K562 (cell line): ENCODE measurements around the gene SUMO3. TPM values are rescaled to one million over a fixed set of nuclear protein-coding genes. Genes with fewer than 3 reads are reported as not detected.

Experiments used
- BACH1 ChIP-seq: fragments of 200-800 bp; sonication (Bioruptor generic); IDR thresholded peaks from 2 replicates; pipeline ENCODE4 v1.6.1; 2016; ENCODE audit warnings: missing genetic modification characterization, missing compliant biosample characterization
- CSDE1 ChIP-seq, 2 experiments: fragments of 450-650 bp; IDR thresholded peaks; 2 replicates each; pipeline ENCODE4 v1.6.1; 2016; ENCODE audit warnings: mild to moderate bottlenecking in 1 of 2
- KDM2B ChIP-seq: fragments of 250-450 bp; sonication (Bioruptor Pico); IDR thresholded peaks from 2 replicates; pipeline ENCODE4 v1.8.0; 2021; ENCODE audit warnings: mild to moderate bottlenecking, moderate library complexity
- L3MBTL2 ChIP-seq: fragments of 450-650 bp; IDR thresholded peaks from 2 replicates; pipeline ENCODE4 v1.6.1; 2016; ENCODE audit warnings: mild to moderate bottlenecking, moderate library complexity
- PHF20 ChIP-seq: fragments of 450-650 bp; IDR thresholded peaks from 2 replicates; pipeline ENCODE4 v1.6.1; 2018; ENCODE audit not compliant: partially characterized antibody
- SPI1 ChIP-seq: IDR thresholded peaks from 2 replicates; pipeline ENCODE4 v1.6.1; 2011; ENCODE audit warnings: low read depth, low read length, control low read depth, borderline replicate concordance
- TCF7 ChIP-seq: sonication (generic); IDR thresholded peaks from 2 replicates; pipeline ENCODE4 v1.6.1; 2016; ENCODE audit warnings: antibody characterized with exemption, borderline replicate concordance
- TGIF2 ChIP-seq: sonication (generic); formaldehyde crosslinking; IDR thresholded peaks from 2 replicates; pipeline ENCODE4 v1.8.1; 2022; ENCODE audit warnings: mild to moderate bottlenecking, missing genetic modification reagents, moderate library complexity
- ZNF75A ChIP-seq: fragments of 450-650 bp; formaldehyde crosslinking; IDR thresholded peaks from 2 replicates; pipeline ENCODE4 v1.4.0; 2020; ENCODE audit warnings: mild to moderate bottlenecking
- ZNF778 ChIP-seq: fragments of 450-650 bp; formaldehyde crosslinking; IDR thresholded peaks from 2 replicates; pipeline ENCODE4 v1.4.0; 2020; ENCODE audit warnings: mild to moderate bottlenecking, moderate library complexity
- polyA plus RNA-seq, 8 experiments: library from polyadenylated mRNA; depleted of rRNA in 4 of 8; stranded (reverse) in 5 of 8; unstranded in 3 of 8; fragments of >200 nt; fragmentation: Nextera tagmentation in 2 of 8; fragmentation: Illumina TruSeq in 1 of 8; extraction: Ambion mirVana in 2 of 8; extraction: Trizol in 1 of 8; gene quantifications; 2 replicates each; pipeline versions ENCODE4 v1.2.1 to v1.2.3, GENCODE V29; 2011 to 2014; ENCODE audit warnings: inconsistent platforms in 1 of 8, missing spikeins in 1 of 8
- total RNA-seq, 7 experiments: library from RNA; depleted of rRNA in 6 of 7; stranded (reverse); fragments of >200 nt in 6 of 7; fragmentation: Illumina TruSeq in 2 of 7; extraction: Trizol in 2 of 7; gene quantifications; 2 replicates each; pipeline versions ENCODE4 v1.2.1 to v1.2.3, GENCODE V29; 2011 to 2021; ENCODE audit warnings: low replicate concordance in 1 of 7
- TF ChIP-seq, protein P1 (sequence below): sonication (generic); formaldehyde crosslinking; IDR thresholded peaks from 2 replicates; pipeline ENCODE4 v1.8.0; 2022; ENCODE audit warnings: mild to moderate bottlenecking, missing genetic modification reagents
- TF ChIP-seq, protein P2 (sequence below): fragments of 250-450 bp; sonication (Bioruptor Pico); IDR thresholded peaks from 2 replicates; pipeline ENCODE4 v1.4.0; 2020; ENCODE audit warnings: borderline replicate concordance
- TF ChIP-seq, protein P3 (sequence below): fragments of 150-350 bp; conservative IDR thresholded peaks from 2 replicates; pipeline ENCODE4 v1.6.1; 2014; ENCODE audit warnings: low read length
- TF ChIP-seq, protein P4 (sequence below): fragments of 450-650 bp; IDR thresholded peaks from 2 replicates; pipeline ENCODE4 v1.6.1; 2018; ENCODE audit warnings: mild to moderate bottlenecking, low read depth; ENCODE audit not compliant: partially characterized antibody
- TF ChIP-seq, protein P5 (sequence below): fragments of 250-450 bp; sonication (Bioruptor Pico); IDR thresholded peaks from 2 replicates; pipeline ENCODE4 v1.8.0; 2022; ENCODE audit warnings: inconsistent platforms
- TF ChIP-seq, protein P6 (sequence below): fragments of 450-650 bp; IDR thresholded peaks from 2 replicates; pipeline ENCODE4 v1.6.1; 2016; ENCODE audit warnings: missing biosample characterization, missing genetic modification characterization
- TF ChIP-seq, protein P7 (sequence below): sonication (generic); formaldehyde crosslinking; IDR thresholded peaks from 2 replicates; pipeline ENCODE4 v1.8.0; 2023; ENCODE audit warnings: mild to moderate bottlenecking, missing genetic modification reagents

Gene SUMO3
- total and polyA plus RNA-seq, 9 of the 15 experiments (the other 6 are each of a cell fraction or from before 2014, with no cell fraction given) = 13.9 to 143 (median 113) TPM

DNA sequence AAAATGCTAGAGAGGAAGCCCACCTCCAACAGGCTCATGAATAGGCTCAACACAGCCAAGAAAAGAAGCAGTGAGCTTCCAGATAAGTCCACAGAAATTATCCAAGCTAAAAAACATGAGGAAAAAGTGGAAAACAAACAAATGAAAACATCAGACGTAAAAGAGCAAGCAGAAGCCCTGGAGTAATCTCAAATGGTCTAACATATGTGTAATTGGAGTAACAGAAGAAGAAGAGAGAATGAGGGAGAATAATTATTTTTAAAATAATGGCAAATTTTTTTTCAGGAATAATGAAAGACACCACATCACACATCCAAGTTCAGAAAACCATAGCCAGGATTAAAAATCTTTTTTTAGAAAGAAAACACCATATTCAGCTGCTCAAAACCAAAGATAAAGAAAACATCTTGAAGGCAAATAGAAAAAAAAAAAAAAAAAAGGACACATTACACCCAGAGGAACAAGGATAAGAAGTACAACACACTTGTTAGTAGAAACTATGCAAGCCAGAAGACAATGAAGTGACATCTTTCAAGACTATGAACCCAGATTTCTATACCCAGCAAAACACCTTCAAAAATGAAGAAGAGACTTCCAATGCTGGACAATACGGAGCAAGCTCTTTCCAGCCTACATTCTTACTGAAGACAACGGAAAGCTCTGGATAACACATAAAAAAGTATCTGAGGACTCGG, 10.6 kb upstream of the SUMO3 start (continued):
- TF ChIP-seq, protein P1, sequence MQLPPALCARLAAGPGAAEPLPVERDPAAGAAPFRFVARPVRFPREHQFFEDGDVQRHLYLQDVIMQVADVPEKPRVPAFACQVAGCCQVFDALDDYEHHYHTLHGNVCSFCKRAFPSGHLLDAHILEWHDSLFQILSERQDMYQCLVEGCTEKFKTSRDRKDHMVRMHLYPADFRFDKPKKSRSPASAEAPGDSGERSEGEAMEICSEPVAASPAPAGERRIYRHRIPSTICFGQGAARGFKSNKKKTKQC = no peak
- no peak for TF ChIP-seq TCF7
- TF ChIP-seq SPI1 = no peak
- TF ChIP-seq KDM2B (CRISPR knock-in tag) = no peak
- TF ChIP-seq CSDE1 (IDR thresholded peaks at IDR 0.05) = no peak
- TF ChIP-seq ZNF778 (CRISPR knock-in tag) = no peak
- no peak for TF ChIP-seq PHF20
- no peak for TF ChIP-seq TGIF2 (CRISPR knock-in tag)
- TF ChIP-seq, protein P2, sequence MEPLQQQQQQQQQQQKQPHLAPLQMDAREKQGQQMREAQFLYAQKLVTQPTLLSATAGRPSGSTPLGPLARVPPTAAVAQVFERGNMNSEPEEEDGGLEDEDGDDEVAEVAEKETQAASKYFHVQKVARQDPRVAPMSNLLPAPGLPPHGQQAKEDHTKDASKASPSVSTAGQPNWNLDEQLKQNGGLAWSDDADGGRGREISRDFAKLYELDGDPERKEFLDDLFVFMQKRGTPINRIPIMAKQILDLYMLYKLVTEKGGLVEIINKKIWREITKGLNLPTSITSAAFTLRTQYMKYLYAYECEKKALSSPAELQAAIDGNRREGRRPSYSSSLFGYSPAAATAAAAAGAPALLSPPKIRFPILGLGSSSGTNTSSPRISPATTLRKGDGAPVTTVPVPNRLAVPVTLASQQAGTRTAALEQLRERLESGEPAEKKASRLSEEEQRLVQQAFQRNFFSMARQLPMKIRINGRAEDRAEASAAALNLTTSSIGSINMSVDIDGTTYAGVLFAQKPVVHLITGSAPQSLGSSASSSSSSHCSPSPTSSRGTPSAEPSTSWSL (CRISPR knock-in tag) = no peak
- no peak for TF ChIP-seq BACH1 (tag)
- TF ChIP-seq L3MBTL2 = no peak
- TF ChIP-seq, protein P3, sequence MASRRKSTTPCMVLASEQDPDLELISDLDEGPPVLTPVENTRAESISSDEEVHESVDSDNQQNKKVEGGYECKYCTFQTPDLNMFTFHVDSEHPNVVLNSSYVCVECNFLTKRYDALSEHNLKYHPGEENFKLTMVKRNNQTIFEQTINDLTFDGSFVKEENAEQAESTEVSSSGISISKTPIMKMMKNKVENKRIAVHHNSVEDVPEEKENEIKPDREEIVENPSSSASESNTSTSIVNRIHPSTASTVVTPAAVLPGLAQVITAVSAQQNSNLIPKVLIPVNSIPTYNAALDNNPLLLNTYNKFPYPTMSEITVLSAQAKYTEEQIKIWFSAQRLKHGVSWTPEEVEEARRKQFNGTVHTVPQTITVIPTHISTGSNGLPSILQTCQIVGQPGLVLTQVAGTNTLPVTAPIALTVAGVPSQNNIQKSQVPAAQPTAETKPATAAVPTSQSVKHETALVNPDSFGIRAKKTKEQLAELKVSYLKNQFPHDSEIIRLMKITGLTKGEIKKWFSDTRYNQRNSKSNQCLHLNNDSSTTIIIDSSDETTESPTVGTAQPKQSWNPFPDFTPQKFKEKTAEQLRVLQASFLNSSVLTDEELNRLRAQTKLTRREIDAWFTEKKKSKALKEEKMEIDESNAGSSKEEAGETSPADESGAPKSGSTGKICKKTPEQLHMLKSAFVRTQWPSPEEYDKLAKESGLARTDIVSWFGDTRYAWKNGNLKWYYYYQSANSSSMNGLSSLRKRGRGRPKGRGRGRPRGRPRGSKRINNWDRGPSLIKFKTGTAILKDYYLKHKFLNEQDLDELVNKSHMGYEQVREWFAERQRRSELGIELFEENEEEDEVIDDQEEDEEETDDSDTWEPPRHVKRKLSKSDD = no peak
- TF ChIP-seq, protein P4, sequence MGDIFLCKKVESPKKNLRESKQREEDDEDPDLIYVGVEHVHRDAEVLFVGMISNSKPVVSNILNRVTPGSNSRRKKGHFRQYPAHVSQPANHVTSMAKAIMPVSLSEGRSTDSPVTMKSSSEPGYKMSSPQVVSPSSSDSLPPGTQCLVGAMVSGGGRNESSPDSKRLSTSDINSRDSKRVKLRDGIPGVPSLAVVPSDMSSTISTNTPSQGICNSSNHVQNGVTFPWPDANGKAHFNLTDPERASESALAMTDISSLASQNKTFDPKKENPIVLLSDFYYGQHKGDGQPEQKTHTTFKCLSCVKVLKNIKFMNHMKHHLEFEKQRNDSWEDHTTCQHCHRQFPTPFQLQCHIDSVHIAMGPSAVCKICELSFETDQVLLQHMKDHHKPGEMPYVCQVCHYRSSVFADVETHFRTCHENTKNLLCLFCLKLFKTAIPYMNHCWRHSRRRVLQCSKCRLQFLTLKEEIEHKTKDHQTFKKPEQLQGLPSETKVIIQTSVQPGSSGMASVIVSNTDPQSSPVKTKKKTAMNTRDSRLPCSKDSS = peak; percentile 97
- TF ChIP-seq, protein P5, sequence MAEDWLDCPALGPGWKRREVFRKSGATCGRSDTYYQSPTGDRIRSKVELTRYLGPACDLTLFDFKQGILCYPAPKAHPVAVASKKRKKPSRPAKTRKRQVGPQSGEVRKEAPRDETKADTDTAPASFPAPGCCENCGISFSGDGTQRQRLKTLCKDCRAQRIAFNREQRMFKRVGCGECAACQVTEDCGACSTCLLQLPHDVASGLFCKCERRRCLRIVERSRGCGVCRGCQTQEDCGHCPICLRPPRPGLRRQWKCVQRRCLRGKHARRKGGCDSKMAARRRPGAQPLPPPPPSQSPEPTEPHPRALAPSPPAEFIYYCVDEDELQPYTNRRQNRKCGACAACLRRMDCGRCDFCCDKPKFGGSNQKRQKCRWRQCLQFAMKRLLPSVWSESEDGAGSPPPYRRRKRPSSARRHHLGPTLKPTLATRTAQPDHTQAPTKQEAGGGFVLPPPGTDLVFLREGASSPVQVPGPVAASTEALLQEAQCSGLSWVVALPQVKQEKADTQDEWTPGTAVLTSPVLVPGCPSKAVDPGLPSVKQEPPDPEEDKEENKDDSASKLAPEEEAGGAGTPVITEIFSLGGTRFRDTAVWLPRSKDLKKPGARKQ = no peak
- TF ChIP-seq ZNF75A = no peak
- TF ChIP-seq, protein P6, sequence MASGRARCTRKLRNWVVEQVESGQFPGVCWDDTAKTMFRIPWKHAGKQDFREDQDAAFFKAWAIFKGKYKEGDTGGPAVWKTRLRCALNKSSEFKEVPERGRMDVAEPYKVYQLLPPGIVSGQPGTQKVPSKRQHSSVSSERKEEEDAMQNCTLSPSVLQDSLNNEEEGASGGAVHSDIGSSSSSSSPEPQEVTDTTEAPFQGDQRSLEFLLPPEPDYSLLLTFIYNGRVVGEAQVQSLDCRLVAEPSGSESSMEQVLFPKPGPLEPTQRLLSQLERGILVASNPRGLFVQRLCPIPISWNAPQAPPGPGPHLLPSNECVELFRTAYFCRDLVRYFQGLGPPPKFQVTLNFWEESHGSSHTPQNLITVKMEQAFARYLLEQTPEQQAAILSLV (tag) = no peak
- TF ChIP-seq, protein P7, sequence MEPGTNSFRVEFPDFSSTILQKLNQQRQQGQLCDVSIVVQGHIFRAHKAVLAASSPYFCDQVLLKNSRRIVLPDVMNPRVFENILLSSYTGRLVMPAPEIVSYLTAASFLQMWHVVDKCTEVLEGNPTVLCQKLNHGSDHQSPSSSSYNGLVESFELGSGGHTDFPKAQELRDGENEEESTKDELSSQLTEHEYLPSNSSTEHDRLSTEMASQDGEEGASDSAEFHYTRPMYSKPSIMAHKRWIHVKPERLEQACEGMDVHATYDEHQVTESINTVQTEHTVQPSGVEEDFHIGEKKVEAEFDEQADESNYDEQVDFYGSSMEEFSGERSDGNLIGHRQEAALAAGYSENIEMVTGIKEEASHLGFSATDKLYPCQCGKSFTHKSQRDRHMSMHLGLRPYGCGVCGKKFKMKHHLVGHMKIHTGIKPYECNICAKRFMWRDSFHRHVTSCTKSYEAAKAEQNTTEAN (CRISPR knock-in tag) = no peak
